GM19351 (cell line): ENCODE results near the gene MAN1A2.
A peak's percentile ranks its signal among the peaks of the same experiment; 100 is the strongest.
"Not testable (repeated sequence)": the region's sequence is repeated elsewhere in the genome, so short reads cannot be mapped to it uniquely, and the experiment has no call there.

Experiments used
- ATAC-seq: cut with Tn5 transposase; IDR thresholded peaks from one replicate; pipeline ENCODE4 v1.9.1; 2021; ENCODE audit warnings: mild to moderate bottlenecking, moderate library complexity; ENCODE audit not compliant: unreplicated experiment

Gene MAN1A2

GRCh38 chr1:117555806-117556205 lies 188.6 kb downstream of the MAN1A2 start:
- no peak for ATAC-seq

- ATAC-seq, result no peak
Observed at GRCh38 chr1:117556341-117556740, 189.1 kb downstream of the MAN1A2 start.

- no peak for ATAC-seq
Observed at GRCh38 chr1:117556976-117557375, 189.7 kb downstream of the MAN1A2 start.

- ATAC-seq, result not testable (repeated sequence)
Observed at GRCh38 chr1:117558451-117558850, 191.2 kb downstream of the MAN1A2 start.

- no peak for ATAC-seq
Observed at GRCh38 chr1:117559139-117559538, 191.9 kb downstream of the MAN1A2 start.

GRCh38 chr1:117559985-117560384 lies 192.7 kb downstream of the MAN1A2 start:
- ATAC-seq, result no peak

GRCh38 chr1:117561071-117561470 lies 193.8 kb downstream of the MAN1A2 start:
- no peak for ATAC-seq

GRCh38 chr1:117561551-117561950 lies 194.3 kb downstream of the MAN1A2 start:
- no peak for ATAC-seq

GRCh38 chr1:117562581-117563491 lies 195.6 kb downstream of the MAN1A2 start:
- ATAC-seq, result no peak

- no peak for ATAC-seq
Observed at GRCh38 chr1:117563492-117563875, 196.2 kb downstream of the MAN1A2 start.

- ATAC-seq, result no peak
Observed at GRCh38 chr1:117564227-117565075, 197.2 kb downstream of the MAN1A2 start.

GRCh38 chr1:117565076-117565556 lies 197.9 kb downstream of the MAN1A2 start:
- ATAC-seq, result no peak

- no peak for ATAC-seq
Observed at GRCh38 chr1:117565745-117566455, 198.7 kb downstream of the MAN1A2 start.

- ATAC-seq, result no peak
Observed at GRCh38 chr1:117566556-117566955, 199.3 kb downstream of the MAN1A2 start.

- no peak for ATAC-seq
Observed at GRCh38 chr1:117567435-117567834, 200.2 kb downstream of the MAN1A2 start.

GRCh38 chr1:117567976-117568375 lies 200.7 kb downstream of the MAN1A2 start:
- ATAC-seq, result no peak

GRCh38 chr1:117568999-117569398 lies 201.8 kb downstream of the MAN1A2 start:
- no peak for ATAC-seq

- no peak for ATAC-seq
Observed at GRCh38 chr1:117569856-117570255, 202.6 kb downstream of the MAN1A2 start.

GRCh38 chr1:117570988-117571409 lies 203.8 kb downstream of the MAN1A2 start:
- ATAC-seq, result no peak

GRCh38 chr1:117571496-117571895 lies 204.2 kb downstream of the MAN1A2 start:
- ATAC-seq, result no peak

GRCh38 chr1:117572546-117572945 lies 205.3 kb downstream of the MAN1A2 start:
- peak; percentile 74 for ATAC-seq
